GM12878 (cell line): Measurements from ENCODE around the gene CCR7. TPM values are rescaled to one million over a fixed set of nuclear protein-coding genes. Genes with fewer than 3 reads are reported as not detected.

Experiments used
- ATAC-seq: fragments of 200-7000 bp; cut with Tn5 transposase; 3 replicates; pipeline ENCODE4 v1.9.1; 2020; ENCODE audit warnings: mild to moderate bottlenecking, moderate library complexity
- BruUV-seq: library from RNA; stranded (reverse); fragments of 400-500 nt; replicated peaks from 2 replicates; lab custom pipeline; 2021; lab: Mats Ljungman, UMichigan
- CTCF ChIA-PET: fragments of 300-600 bp; sonication (Branson Sonifier 250); formaldehyde crosslinking; extraction: SDS; loops from one replicate; lab custom pipeline; 2021; ENCODE audit warnings: inconsistent platforms; lab: Yijun Ruan, JAX
- POLR2A ChIA-PET: fragments of 350-600 bp; formaldehyde crosslinking; extraction: SDS; loops from one replicate; lab custom pipeline; 2021; ENCODE audit warnings: inconsistent platforms; lab: Charles Lee
- RAD21 ChIA-PET: fragments of 300-600 bp; sonication (Branson Sonifier 250); formaldehyde crosslinking; loops from one replicate; lab custom pipeline; 2023; ENCODE audit warnings: antibody characterized with exemption; ENCODE audit not compliant: unreplicated experiment; lab: Charles Lee
- SMC1A ChIA-PET: fragments of 300-600 bp; sonication (Branson Sonifier 250); formaldehyde crosslinking; loops from one replicate; lab custom pipeline; 2023; ENCODE audit not compliant: unreplicated experiment, uncharacterized antibody; lab: Charles Lee
- DNase-seq: peaks from one replicate; pipeline ENCODE4 v3.0.0-alpha.2; 2011; ENCODE audit warnings: low read depth, low spot score
- FAIRE-seq: peaks from 3 replicates; lab custom pipeline; 2011; peaks lifted over from hg19 to GRCh38; lab: Jason Lieb, UNC
- H2AFZ ChIP-seq: 2 replicates; pipeline ENCODE4 v1.6.0; 2011; ENCODE audit warnings: low read depth, low read length, control low read depth; ENCODE audit not compliant: control insufficient read depth
- H3K27ac ChIP-seq: 2 replicates; pipeline ENCODE4 v1.5.1; 2011; ENCODE audit warnings: control low read depth; ENCODE audit not compliant: control insufficient read depth, insufficient read depth
- H3K27me3 ChIP-seq, 2 experiments: replicated peaks in 1 of 2; 2 replicates each; pipeline versions ENCODE4 v1.6.0 to v1.6.1; 2011; ENCODE audit warnings: low read length in 1 of 2; ENCODE audit not compliant: control insufficient read depth in 2 of 2, insufficient read depth in 2 of 2
- H3K36me3 ChIP-seq, 2 experiments: 2 replicates each; pipeline ENCODE4 v1.5.1; 2011; ENCODE audit warnings: low read length in 1 of 2; ENCODE audit not compliant: control insufficient read depth in 2 of 2, insufficient read depth in 2 of 2
- H3K4me1 ChIP-seq: 2 replicates; pipeline ENCODE4 v1.6.1; 2011; ENCODE audit warnings: mild to moderate bottlenecking, low read length, moderate library complexity, mixed read lengths; ENCODE audit not compliant: control insufficient read depth, insufficient read depth
- H3K4me2 ChIP-seq: 2 replicates; pipeline ENCODE4 v1.6.0; 2011; ENCODE audit warnings: control low read depth; ENCODE audit not compliant: control insufficient read depth, insufficient read depth
- H3K4me3 ChIP-seq: fragments of 200-600 bp; sonication (generic); 2 replicates; pipeline ENCODE4 v1.5.1; 2016
- H3K79me2 ChIP-seq: 2 replicates; pipeline ENCODE4 v1.6.0; 2011; ENCODE audit warnings: low read length; ENCODE audit not compliant: control insufficient read depth, insufficient read depth
- H3K9ac ChIP-seq: 2 replicates; pipeline ENCODE4 v1.8.0; 2011; ENCODE audit warnings: low read length, control low read depth, mixed read lengths; ENCODE audit not compliant: control insufficient read depth, insufficient read depth
- H3K9me3 ChIP-seq: replicated peaks from 3 replicates; pipeline ENCODE4 v1.5.1; 2011; ENCODE audit warnings: mild to moderate bottlenecking, low read length; ENCODE audit not compliant: control insufficient read depth, insufficient read depth
- H4K20me1 ChIP-seq: 2 replicates; pipeline ENCODE4 v1.6.0; 2011; ENCODE audit not compliant: control insufficient read depth, insufficient read depth
- TCF12 ChIP-seq: IDR thresholded peaks from 2 replicates; pipeline ENCODE4 v1.6.1; 2011; ENCODE audit warnings: low read depth, mild to moderate bottlenecking, low read length
- YBX1 ChIP-seq: fragments of 450-650 bp; IDR thresholded peaks from 2 replicates; pipeline ENCODE4 v1.6.1; 2016; ENCODE audit warnings: antibody characterized with exemption
- ZBTB33 ChIP-seq: fragments of 450-650 bp; IDR thresholded peaks from 2 replicates; pipeline ENCODE4 v1.6.1; 2017; ENCODE audit warnings: mild to moderate bottlenecking
- ZNF384 ChIP-seq: IDR thresholded peaks from 2 replicates; pipeline ENCODE4 v1.6.1; 2012; ENCODE audit warnings: low read depth, mild to moderate bottlenecking, low read length, improper control_type of control experiment, borderline replicate concordance
- WGBS: methylation state at CpG from one replicate; pipeline ENCODE4 v1.1.6; 2016; ENCODE audit warnings: low lambda C conversion rate; ENCODE audit not compliant: insufficient replicate concordance, insufficient coverage; ENCODE audit errors: missing lambda C conversion rate; 5-methylcytosine and 5-hydroxymethylcytosine counted together
- in situ Hi-C: fragments of 300-500 bp; cut with MboI; formaldehyde crosslinking; loops from 9 replicates; pipeline ENCODE4 v1.14.3; 2018; ENCODE audit warnings: mixed read lengths
- intact Hi-C: fragments of 100-400 bp; cut with micrococcal nuclease; formaldehyde crosslinking; loops from one replicate; pipeline ENCODE4 v1.14.2; 2022; ENCODE audit not compliant: unreplicated experiment
- polyA plus RNA-seq, 11 experiments: library from polyadenylated mRNA; depleted of rRNA in 4 of 11; unstranded in 6 of 11; stranded (reverse) in 5 of 11; fragments of >200 nt; fragmentation: Nextera tagmentation in 4 of 11; fragmentation: Illumina TruSeq in 1 of 11; extraction: Ambion mirVana in 4 of 11; extraction: Trizol in 1 of 11; gene quantifications; 1 replicate in 1 of 11; 2 replicates in 10 of 11; pipeline versions ENCODE4 v1.2.1 to v1.2.3, GENCODE V29; 2011 to 2016; ENCODE audit warnings: inconsistent platforms in 2 of 11, missing spikeins in 2 of 11, low read depth in 1 of 11
- total RNA-seq, 4 experiments: library from RNA; depleted of rRNA in 3 of 4; stranded (reverse); fragments of >200 nt in 3 of 4; fragmentation: Illumina TruSeq in 1 of 4; extraction: Trizol in 1 of 4; gene quantifications; 2 replicates each; pipeline versions ENCODE4 v1.2.1 to v1.2.3, GENCODE V29; 2013 to 2021

The CCR7 gene
- total and polyA plus RNA-seq, 10 of the 15 experiments (the other 5 are each of a cell fraction or from before 2014, with no cell fraction given), result 131 to 1,171 (median 260) TPM

DNA sequence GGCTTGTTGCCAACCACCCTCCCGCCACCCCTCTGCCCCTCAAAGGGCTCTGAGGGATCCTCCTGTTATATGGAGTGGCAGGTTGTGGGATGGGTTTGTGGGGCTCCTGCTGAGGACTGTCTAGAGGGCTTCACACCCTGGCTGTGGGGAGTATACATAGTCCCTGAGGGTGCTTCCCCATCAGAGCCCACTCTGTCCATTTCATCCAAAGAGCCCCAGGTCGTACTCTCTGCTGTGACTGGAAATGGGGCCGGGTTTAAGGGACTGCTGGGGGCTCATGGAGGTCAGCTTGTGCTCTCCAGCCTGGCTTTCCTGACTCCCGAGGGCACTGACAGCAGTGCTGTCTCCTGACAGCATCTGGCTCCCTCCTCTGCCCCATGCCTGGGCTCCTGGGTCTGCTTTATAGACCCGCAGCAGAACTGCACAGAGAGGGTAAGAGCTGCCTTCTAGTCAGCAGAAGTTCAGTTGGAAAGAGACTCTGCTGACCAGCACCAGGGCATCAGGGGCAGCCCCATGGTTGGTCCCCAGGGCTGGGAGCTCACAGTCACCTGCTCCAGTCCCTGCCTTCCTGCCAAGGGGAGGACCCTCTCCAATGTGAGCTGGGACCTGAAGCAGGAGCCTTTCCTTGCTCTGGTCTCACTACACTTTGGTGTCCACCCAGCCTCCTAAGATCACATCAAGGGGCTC lies 46.0 kb downstream of the CCR7 start:
- TF ChIP-seq ZBTB33 (no peak), TCF12 (no peak), ZNF384 (no peak), YBX1 (no peak)
- Histone ChIP-seq H3K9ac (no peak overlapping the region), H2AFZ (no peak overlapping the region), H3K36me3 (no peaks in the 10 kb centered on the region), H3K9me3 (no peaks in the 10 kb centered on the region; the same call in 2 of the 3 replicates), H4K20me1 (no peaks in the 10 kb centered on the region), H3K4me3 (no peak overlapping the region), H3K4me1 (peaks cover 18% of the 10 kb centered on the region), H3K27me3 (no peaks in the 10 kb centered on the region; a peak in 1 of 4 replicates), H3K4me2 (no peak overlapping the region), H3K79me2 (no peaks in the 10 kb centered on the region), H3K27ac (no peak overlapping the region)
- RAD21 ChIA-PET, result interaction anchor here (0.7 to 9.0 kb wide), 3 partner anchors 12 to 43 kb away, joined by 3 to 102 read pairs (median 3); no protein-coding TSS in a partner anchor
- intact Hi-C loops (no loop called here), in situ Hi-C loops (no loop called here)
- DNase-seq, result no peak
- CTCF ChIA-PET, result interaction anchor here (0.7 to 5.1 kb wide), 4 partner anchors 12 to 120 kb away, joined by 3 to 58 read pairs (median 20); no protein-coding TSS in a partner anchor
- ATAC-seq, result no peak
- WGBS, result 53% methylated on average over 5 of the region's 5 CpGs
- FAIRE-seq, result no peak
- BruUV-seq, result no TSS peak
- SMC1A ChIA-PET, result interaction anchor here (1.3 to 5.3 kb wide), 3 partner anchors 11 to 29 kb away, joined by 3 to 120 read pairs (median 4); no protein-coding TSS in a partner anchor
- POLR2A ChIA-PET, result interaction anchor here (0.9 to 4.8 kb wide), 2 partner anchors 9 to 13 kb away, joined by 3 to 41 read pairs; no protein-coding TSS in a partner anchor
